NCI-H2107 (cell line): ENCODE results near the gene FAM151B.

Source experiments
- DNase-seq: peaks from one replicate; lab custom pipeline; 2025; lab: John Stamatoyannopoulos, UW

FAM151B gene

DNA sequence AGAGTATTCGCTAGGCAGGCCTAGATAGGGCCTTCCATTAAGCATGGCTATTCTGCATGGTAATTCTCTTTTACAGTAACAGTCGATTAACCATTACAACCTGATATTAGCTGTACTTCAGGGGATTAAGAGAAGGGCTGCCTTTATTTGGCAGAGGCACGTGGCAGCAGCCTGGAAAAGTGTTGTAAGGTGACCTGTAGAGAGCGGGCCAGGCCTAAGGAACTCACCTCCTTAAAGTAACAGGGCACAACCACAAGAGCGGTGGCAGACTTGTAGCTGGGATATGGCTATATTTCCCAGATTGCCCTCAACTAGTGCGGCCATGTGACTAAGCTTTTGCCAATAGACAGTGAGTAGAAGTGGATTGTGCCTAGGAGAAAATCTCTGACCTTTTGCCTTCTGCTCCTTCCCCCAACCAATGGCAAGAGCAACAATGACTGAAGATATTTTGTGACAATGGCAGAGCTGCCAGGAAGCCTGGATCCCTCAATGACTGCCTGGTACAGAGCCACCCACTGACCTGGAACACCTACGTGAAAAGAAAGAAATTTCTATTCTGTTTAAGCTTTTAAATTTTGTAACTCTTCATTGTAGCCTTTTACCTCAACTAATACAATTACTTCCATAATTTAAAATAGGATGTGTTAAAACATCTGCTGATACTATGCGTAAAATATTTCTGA lies 101.1 kb downstream of the FAM151B start:
- no peak for DNase-seq

DNA sequence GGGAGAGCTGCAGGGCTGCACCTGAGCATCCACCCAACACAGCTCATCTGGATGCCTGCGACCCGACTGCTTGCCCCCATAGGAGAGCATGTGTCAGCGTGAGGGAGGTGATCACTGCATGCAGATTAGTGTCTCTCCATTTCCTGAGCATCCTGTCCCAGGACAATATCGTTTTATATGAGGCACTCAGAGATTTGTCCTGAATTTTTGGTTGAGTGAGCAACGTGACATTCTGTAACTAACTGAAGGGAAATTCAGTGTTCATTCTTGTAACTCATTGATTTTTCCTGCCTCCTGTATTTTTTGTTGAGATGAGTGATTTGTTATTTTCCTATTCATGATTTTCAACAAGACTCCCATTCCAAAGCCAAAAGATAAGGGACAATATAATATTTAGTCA lies 102.9 kb downstream of the FAM151B start:
- no peak for DNase-seq

DNA sequence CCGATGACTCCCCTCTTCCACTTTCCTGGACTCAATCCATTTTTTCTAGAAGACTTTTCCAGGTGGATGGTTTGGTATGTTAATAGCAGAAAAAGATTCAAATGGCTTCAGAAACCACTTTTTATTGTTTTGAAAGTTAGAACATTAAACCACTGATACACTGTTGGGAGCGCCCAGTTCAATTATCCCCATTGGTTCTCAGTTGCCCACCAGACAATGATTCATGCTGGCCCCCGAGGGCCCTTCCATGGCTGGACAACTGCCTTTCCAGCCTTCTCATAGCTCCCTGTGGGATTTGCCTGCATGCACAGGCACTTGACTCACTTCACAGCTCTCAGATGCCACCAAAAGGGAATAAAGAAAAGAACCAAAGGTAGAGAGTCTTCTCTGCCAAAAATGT lies 103.5 kb downstream of the FAM151B start:
- no peak for DNase-seq

DNA sequence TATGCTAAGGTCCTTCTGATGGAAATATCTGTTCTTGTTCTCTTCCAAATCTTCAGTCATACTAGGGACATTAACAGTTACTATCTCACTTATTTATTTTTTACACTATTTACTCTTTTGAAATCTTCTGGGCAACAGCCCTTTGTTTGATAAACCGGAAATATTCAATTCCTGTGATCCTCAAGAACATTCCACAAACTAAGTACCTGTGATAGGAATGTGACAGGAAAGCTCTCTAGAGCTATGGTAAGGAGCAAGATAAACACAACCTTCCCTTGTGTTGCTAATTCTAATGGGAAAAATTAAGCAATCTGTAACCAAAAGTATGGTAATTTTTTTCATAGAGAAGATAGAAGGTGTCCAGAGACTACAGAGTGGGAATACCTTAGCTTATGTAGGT lies 104.2 kb downstream of the FAM151B start:
- DNase-seq: no peak
